GM21367 (cell line): ENCODE measurements around the gene NUDT3.

ENCODE experiments used
- ATAC-seq: cut with Tn5 transposase; IDR thresholded peaks from one replicate; pipeline ENCODE4 v1.9.1; 2021; ENCODE audit not compliant: unreplicated experiment

The NUDT3 gene

DNA sequence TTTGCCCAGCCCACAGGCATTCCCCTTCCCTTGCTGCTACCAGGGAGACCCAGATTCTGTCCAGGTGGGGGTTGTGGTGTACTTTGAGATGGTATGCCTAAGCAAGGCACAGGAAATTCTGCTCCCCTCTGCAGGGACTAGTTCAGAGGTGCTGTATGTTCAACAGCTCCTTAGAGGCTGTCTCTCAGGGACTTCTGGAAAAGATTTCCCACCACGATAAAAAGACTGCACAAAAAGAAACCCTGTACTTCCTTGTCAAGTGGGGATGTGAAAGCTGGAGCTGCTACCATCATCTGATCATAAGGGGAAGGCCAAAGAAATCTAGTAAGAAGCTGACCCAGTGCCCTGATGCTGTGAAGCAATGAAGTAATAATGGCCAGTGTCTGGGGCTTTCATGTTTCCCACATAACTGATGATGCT, 92.1 kb downstream of the NUDT3 start:
- ATAC-seq: no peak

- no peak for ATAC-seq
Observed at GRCh38 chr6:34298941-34299340, 93.5 kb downstream of the NUDT3 start.

- ATAC-seq: peak; percentile 74
Observed at GRCh38 chr6:34295721-34296120, 96.7 kb downstream of the NUDT3 start.

DNA sequence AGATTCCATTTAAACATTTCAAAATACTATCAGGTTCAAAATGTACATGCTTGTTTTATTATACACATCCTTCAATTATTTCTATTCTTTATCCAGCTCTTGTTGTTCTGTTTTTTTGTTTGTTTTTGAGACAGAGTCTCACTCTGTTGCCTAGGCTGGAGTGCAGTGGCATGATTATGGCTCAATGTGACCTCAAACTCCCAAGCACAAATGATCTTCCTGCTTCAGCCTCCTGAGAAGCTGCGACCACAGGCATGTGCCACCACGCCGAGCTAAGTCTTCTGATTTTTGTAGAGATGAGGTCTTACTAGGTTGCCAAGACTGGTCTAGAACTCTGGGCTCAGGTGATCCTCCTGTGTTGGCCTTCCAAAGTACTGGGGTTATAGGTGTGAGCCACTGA, 99.5 kb downstream of the NUDT3 start:
- ATAC-seq: no peak

GRCh38 chr6:34289137-34289536, 103.3 kb downstream of the NUDT3 start:
- no peak for ATAC-seq

DNA sequence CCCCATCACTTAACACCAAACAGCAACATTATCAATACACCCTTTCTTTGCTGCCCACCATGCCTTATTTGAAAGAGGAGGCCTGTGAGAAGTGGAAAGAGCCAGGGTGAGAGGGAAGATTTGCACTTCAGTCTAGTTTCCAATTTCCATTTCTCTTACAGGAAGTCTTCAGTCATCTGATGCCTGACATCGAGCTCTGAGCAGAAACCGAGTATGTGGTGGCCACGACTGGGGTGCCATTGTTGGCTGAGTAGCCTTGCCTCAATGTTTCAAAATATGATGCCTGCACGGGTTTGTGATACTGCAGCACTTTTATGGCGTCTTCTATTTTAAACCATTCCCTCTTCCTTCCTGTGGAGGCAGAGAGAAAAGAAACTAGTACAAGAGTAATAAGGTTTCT, 103.9 kb downstream of the NUDT3 start:
- ATAC-seq: no peak

GRCh38 chr6:34285448-34286164, 106.9 kb downstream of the NUDT3 start:
- ATAC-seq: no peak

DNA sequence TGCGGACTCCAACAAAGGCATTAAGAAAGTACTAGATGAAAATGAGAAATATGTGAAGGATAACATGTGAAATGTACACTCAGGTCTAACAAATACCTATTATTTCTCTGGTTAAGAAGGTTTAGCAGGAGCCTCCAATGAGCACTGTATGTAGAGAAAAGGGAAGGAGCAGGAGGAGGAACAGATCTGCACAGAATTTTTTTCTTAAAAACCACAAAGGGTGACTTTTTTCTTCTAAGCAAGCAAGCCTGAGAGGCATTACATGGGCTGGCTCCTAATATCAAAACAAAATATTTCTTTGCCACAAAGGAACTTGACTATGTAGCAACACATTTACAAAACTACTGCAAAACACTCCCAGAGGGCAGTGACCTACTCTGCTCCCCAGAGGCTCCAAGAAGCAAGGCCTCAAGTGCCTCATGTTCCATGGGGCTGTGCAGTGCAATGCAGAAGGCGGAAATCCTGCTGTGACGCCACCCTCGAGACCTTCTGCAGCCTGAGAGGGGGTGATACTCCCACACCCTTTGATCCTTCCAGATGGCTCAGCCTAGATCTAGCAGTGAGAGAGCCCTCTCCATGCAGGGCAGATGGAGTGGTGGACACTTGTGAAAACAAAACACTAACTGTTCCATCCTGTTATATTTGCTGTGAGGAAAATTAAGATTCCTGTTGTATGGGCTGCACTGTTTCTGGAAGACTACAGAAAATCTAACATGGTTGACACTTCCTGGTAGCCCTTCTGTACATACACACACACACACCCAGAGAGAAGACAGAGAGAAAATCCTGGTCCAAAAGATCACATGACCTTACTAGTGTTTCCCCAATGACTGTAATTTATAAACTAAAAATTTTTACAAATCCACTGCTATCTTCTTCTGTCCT, 107.7 kb downstream of the NUDT3 start:
- ATAC-seq: no peak

- ATAC-seq: no peak
Observed at GRCh38 chr6:34281702-34282334, 110.7 kb downstream of the NUDT3 start.

DNA sequence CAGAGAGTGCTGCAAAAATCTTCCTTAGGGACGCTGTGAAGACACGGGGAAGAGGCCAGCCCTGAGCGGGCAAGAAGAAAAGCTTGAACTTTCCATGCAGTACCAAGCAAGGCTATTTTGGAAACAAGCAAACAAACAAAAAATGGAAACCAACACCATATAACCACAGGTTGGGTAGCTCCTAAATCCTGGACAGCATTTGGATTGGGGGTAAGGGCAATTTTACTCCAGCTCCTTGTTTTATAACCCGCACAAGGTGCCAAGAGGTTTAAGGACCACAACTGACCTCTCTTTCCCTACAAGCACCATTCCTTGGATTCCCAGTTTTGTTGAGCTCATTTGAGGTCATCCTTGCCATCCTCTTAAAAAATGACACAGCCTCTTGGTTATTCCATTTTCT, 112.3 kb downstream of the NUDT3 start:
- ATAC-seq: no peak

- no peak for ATAC-seq
Observed at GRCh38 chr6:34278833-34279232, 113.6 kb downstream of the NUDT3 start.

DNA sequence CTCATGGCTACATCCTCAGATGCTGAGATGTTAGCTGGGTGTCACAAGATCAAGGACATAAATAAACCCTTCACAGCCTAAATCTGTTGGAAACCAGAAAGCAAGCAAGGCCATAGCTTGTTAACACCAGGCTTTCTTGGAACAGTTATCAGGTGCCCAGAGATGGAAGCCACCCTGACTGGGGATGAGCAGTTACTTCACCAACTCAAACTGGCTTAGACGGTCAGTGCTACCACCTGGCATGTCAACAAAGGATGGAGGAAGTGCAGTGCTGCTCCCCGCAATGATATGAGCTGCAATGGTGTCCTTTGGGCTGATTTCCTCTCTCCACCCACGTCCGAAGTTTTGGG, 114.7 kb downstream of the NUDT3 start:
- no peak for ATAC-seq

DNA sequence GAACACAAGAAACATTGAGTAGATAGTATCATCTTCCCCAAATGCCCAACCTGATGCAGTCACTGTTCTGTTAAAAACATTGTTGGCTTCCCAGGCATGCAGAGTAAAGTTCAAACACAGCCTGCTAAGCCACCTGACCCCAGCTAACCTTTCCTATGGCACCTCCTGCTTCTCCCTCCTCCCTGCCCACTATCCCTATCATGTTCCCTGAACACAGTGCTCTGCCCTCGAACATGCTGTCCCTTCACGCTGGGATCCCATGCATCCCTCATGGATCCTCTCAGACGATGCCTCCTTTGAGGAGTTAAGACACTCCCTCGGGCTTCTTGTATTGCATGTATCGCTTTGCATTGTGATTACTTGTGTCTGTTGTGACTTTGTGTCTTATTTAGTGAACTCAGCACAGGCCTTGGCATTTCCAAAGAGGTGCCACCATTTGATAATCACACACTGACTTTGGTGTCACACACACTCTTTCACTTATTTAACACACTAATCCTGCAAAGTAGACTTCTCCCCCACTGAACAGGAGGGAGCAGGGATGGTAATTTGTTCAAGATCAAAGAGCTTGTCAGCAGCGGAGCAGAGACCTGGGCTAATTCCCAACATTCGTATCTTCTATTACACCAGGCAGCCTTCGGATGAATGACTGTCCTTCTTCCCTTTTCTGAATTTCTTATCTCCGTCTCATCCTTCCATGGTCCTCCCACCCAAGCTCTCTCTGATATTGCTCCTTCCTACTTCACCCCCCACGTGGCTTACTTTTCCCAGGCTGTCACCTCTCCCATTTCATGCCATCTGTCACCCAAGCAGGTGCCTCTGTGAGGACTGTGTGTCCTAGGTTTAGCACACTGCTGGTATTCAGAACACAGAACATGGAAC, 115.3 kb downstream of the NUDT3 start:
- ATAC-seq: no peak

DNA sequence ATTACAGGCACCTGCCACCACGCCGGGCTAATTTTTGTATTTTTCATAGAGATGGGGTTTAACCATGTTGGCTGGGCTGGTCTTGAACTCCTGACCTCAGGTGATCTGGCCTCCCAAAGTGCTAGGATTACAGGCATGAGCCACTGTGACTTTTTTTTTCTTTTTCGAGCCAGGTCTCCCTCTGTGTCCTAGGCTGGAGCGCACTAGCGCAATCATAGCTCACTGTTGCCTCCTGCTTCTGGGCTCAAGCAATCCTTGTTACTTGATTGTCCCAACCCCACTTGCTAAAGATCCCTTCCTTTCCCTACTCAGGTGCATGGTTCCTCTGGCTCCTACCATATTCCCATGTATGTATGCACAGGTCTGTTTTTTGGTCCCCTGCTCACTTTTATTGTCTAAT, 116.3 kb downstream of the NUDT3 start:
- ATAC-seq: no peak

- ATAC-seq: no peak
Observed at GRCh38 chr6:34275128-34275804, 117.2 kb downstream of the NUDT3 start.

DNA sequence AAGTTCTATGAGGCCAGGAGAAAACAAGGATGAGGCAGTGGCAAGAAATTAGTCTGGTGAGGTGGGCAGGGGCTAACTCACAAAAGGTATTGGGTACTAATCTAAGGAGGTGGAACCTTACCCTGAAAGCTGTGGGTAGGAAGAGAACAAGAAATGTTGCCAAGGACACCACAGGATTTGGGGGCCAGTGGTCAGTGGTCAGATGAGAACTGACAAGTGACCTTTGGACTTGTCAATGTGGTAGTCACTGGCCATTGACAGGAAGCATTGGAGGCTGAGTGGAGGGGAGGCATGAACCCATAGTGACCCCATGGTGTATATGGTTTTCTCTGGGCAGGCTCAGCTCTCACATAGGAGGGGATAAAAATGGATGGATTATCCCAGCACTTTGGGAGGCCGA, 118.3 kb downstream of the NUDT3 start:
- no peak for ATAC-seq

- ATAC-seq: no peak
Observed at GRCh38 chr6:34273242-34273805, 119.1 kb downstream of the NUDT3 start.

DNA sequence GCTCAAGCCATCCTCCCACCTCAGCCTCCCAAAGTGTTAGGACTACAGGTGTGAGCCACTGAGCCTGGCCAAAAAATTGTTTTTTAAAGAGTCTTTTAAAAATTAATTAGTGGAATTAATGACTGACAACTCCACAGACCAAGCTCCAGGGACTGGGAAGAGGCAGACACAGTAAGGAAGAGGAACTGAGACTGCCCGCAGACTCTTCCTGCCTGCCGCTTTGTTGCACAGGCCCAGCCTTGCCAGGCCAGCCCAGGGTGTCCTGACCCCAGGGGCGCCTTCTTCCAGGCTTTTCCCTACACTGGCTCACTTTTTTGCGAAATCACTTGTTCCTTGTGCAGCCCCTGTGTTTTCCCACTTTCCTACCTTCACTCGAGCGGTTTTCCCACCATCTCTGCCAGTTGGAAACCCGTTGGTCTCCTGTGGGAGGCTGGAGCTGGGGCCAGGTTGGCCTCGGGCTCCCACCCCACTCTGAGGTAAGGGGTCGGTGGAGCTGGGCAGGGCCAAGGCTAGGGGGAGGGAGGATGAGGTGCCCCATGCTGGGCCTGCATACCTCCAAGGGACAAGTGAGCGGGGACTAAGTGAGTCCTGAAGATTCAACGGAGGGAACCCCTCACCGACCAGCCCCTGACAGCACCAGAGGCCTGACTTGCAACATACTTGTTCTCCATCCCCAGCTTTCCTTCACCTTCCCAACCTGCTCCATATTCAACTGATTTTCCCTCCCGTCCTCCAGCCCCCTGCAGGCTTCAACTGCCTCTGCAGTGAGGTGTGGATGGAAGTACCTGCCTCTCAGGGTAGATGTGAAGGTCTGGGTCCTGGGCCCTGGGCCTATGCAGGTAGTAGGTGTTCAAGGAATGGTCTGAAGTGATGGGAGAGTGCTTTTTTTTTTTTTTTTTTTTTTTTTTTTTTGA, 120.2 kb downstream of the NUDT3 start:
- no peak for ATAC-seq
